Esophagus squamous epithelium (tissue), 5 donors: ENCODE data around the gene LOXL4. TPM values are rescaled to one million over a fixed set of nuclear protein-coding genes. Genes with fewer than 3 reads are reported as not detected.
"Not testable (repeated sequence)": the region's sequence is repeated elsewhere in the genome, so short reads cannot be mapped to it uniquely, and the experiment has no call there.

ENCODE experiments used
- DNase-seq: peaks from one replicate; lab custom pipeline; 2025; lab: John Stamatoyannopoulos, UW
- H3K27ac ChIP-seq, 4 donors: fragments of 200-600 bp; sonication (generic); one replicate each; pipeline ENCODE4 v1.5.1; 2016 to 2019; ENCODE audit warnings: mild to moderate bottlenecking in 1 of 4
- H3K27me3 ChIP-seq, 4 donors: fragments of 200-600 bp; sonication (generic); 1 replicate in 3 of 4; 2 replicates in 1 of 4; pipeline versions ENCODE4 v1.5.1 to v1.6.0; 2017 to 2021; ENCODE audit warnings: antibody characterized with exemption in 1 of 4
- H3K36me3 ChIP-seq, 3 donors: fragments of 200-600 bp; sonication (generic); one replicate each; pipeline ENCODE4 v1.5.1; 2016 to 2019
- H3K4me1 ChIP-seq, 3 donors: fragments of 200-600 bp; sonication (generic); one replicate each; pipeline ENCODE4 v1.5.1; 2017 to 2019
- H3K4me3 ChIP-seq, 4 donors: fragments of 200-600 bp; sonication (generic); 1 replicate in 3 of 4; 2 replicates in 1 of 4; pipeline ENCODE4 v1.5.1; 2016 to 2019; ENCODE audit warnings: mild to moderate bottlenecking in 2 of 4, moderate library complexity in 1 of 4
- H3K9me3 ChIP-seq, 3 donors: fragments of 200-600 bp; sonication (generic); one replicate each; pipeline ENCODE4 v1.5.1; 2016 to 2019
- POLR2A ChIP-seq, 4 donors: fragments of 450-650 bp; IDR thresholded peaks; one replicate each; pipeline ENCODE4 v1.6.1; 2017; ENCODE audit warnings: antibody characterized with exemption in 4 of 4, mild to moderate bottlenecking in 4 of 4, moderate library complexity in 3 of 4
- WGBS, 2 donors: methylation state at CpG; one replicate each; pipeline ENCODE4 v1.1.5; 2018; 5-methylcytosine and 5-hydroxymethylcytosine counted together
- intact Hi-C: fragments of 100-400 bp; cut with DNase I; formaldehyde crosslinking; loops from one replicate; pipeline ENCODE4 v1.15.0; 2022
- total RNA-seq, 4 donors: library from RNA; depleted of rRNA; stranded (reverse); fragments of >200 nt; gene quantifications; one replicate each; pipeline ENCODE4 v1.1.0, GENCODE V29; 2016
- TF ChIP-seq, protein P1 (sequence below), 6 experiments: fragments of 450-650 bp in 4 of 6; fragments of 200-600 bp in 2 of 6; sonication (generic) in 2 of 6; IDR thresholded peaks; one replicate each; pipeline ENCODE4 v1.5.1; 2016 to 2019; ENCODE audit warnings: antibody characterized with exemption in 6 of 6, mild to moderate bottlenecking in 4 of 6, moderate library complexity in 4 of 6
- donor health status: DM: yes; HTN: yes; CAD: no.

The LOXL4 gene
- total RNA-seq, 4 donors from 2014 or later, result 0.19 to 3.5 (median 1.4) TPM

DNA sequence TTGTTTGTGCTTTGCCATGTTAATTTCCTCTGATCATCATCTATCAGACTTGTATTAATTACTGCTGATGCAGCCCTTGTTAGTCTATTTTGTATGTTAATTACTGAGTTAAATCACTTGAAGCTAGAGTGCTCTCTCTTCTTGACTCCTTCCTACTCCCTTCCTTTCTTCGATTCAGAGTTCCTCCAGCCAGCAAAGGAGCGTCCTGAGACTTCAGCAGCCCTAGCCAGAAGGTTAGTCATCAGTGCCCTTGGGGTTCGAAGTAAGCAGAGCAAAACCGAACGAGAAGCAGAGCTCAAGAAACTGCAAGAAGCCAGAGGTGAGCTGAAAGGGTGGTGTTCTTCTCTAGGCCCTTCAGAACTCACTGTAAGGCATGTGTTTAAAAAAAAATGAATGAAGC lies 32.1 kb downstream of the LOXL4 start:
- intact Hi-C loops, result no loop called here
- WGBS, 2 donors, result 25 to 50% methylated on average over 4 of the region's 5 CpGs
- no peaks in the 10 kb centered on the region for H3K27me3 ChIP-seq
- no peak overlapping the region for H3K27ac ChIP-seq
- no peak overlapping the region for H3K4me3 ChIP-seq
- H3K4me1 ChIP-seq, result peaks cover 0 to 13% (median 0%) of the 10 kb centered on the region in 3 donors
- H3K36me3 ChIP-seq, result peaks cover 0 to 86% (median 18%) of the 10 kb centered on the region in 3 donors
- H3K9me3 ChIP-seq, result no peaks in the 10 kb centered on the region
- TF ChIP-seq, protein P1, sequence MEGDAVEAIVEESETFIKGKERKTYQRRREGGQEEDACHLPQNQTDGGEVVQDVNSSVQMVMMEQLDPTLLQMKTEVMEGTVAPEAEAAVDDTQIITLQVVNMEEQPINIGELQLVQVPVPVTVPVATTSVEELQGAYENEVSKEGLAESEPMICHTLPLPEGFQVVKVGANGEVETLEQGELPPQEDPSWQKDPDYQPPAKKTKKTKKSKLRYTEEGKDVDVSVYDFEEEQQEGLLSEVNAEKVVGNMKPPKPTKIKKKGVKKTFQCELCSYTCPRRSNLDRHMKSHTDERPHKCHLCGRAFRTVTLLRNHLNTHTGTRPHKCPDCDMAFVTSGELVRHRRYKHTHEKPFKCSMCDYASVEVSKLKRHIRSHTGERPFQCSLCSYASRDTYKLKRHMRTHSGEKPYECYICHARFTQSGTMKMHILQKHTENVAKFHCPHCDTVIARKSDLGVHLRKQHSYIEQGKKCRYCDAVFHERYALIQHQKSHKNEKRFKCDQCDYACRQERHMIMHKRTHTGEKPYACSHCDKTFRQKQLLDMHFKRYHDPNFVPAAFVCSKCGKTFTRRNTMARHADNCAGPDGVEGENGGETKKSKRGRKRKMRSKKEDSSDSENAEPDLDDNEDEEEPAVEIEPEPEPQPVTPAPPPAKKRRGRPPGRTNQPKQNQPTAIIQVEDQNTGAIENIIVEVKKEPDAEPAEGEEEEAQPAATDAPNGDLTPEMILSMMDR (IDR thresholded peaks at IDR 0.05), result no peak
- TF ChIP-seq POLR2A (IDR thresholded peaks at IDR 0.05), result no peak
- no peak for DNase-seq

DNA sequence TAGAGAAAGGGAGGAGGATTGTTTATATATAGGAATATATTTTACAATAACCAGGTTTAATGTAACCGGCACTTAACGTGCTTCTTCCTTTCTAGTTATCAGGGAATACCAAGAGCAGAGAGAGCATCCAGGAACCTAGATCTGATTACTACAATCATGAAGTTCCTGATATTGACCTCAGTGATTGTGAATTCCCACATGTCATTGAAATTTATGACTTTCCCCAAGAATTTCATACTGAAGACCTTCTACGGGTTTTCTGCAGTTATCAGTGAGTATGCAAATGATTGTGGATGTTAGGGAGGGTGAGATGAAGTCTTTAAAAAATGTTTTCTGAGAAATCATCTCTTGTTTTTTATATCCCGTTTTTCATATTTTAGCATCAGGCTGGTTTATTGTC lies 36.6 kb downstream of the LOXL4 start:
- Histone ChIP-seq H3K36me3 (peaks cover 0 to 42% (median 3%) of the 10 kb centered on the region in 3 donors), H3K27me3 (no peaks in the 10 kb centered on the region), H3K4me1 (peaks cover 0 to 13% (median 0%) of the 10 kb centered on the region in 3 donors), H3K9me3 (peaks cover 0 to 3% (median 0%) of the 10 kb centered on the region in 3 donors), H3K27ac (no peak overlapping the region), H3K4me3 (no peak overlapping the region)
- TF ChIP-seq, protein P1 (IDR thresholded peaks at IDR 0.05), result no peak
- TF ChIP-seq POLR2A (IDR thresholded peaks at IDR 0.05), result no peak
- 94 to 95% methylated on average over 4 of the region's 4 CpGs for WGBS, 2 donors
- intact Hi-C loops, result no loop called here
- DNase-seq, result no peak

DNA sequence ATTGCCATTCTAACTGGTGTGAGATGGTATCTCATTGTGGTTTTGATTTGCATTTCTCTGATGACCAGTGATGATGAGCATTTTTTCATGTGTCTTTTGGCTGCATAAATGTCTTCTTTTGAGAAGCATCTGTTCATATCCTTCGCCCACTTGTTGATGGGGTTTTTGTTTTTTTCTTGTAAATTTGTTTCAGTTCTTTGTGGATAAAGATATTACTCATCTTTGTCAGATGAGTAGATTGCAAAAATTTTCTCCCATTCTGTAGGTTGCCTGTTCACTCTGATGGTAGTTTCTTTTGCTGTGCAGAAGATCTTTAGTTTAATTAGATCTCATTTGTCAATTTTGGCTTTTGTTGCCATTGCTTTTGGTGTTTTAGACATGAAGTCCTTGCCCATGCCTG lies 39.7 kb downstream of the LOXL4 start:
- DNase-seq, H3K4me3 ChIP-seq, H3K9me3 ChIP-seq, intact Hi-C loops, H3K27ac ChIP-seq, H3K27me3 ChIP-seq: not testable (repeated sequence)
- H3K36me3 ChIP-seq, result peaks cover 0 to 18% (median 0%) of the 10 kb centered on the region in 3 donors
- H3K4me1 ChIP-seq, result peaks cover 0 to 15% (median 0%) of the 10 kb centered on the region in 3 donors
- WGBS, 2 donors, result 72 to 100% methylated on average over 1 of the region's 1 CpG

DNA sequence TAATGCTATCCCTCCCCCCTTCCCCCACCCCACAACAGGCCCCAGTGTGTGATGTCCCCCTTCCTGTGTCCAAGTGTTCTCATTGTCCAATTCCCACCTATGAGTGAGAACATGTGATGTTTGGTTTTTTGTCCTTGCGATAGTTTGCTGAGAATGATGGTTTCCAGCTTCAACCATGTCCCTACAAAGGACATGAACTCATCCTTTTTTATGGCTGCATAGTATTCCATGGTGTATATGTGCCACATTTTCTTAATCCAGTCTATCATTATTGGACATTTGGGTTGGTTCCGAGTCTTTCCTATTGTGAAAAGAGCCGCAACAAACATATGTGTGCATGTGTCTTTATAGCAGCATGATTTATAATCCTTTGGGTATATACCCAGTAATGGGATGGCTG lies 40.3 kb downstream of the LOXL4 start:
- H3K4me3 ChIP-seq, H3K9me3 ChIP-seq, H3K27ac ChIP-seq, intact Hi-C loops, DNase-seq, H3K27me3 ChIP-seq: not testable (repeated sequence)
- WGBS, 2 donors, result 100% methylated on average over 3 of the region's 3 CpGs
- Histone ChIP-seq H3K4me1 (peaks cover 0 to 15% (median 0%) of the 10 kb centered on the region in 3 donors), H3K36me3 (peaks cover 0 to 18% (median 0%) of the 10 kb centered on the region in 3 donors)

DNA sequence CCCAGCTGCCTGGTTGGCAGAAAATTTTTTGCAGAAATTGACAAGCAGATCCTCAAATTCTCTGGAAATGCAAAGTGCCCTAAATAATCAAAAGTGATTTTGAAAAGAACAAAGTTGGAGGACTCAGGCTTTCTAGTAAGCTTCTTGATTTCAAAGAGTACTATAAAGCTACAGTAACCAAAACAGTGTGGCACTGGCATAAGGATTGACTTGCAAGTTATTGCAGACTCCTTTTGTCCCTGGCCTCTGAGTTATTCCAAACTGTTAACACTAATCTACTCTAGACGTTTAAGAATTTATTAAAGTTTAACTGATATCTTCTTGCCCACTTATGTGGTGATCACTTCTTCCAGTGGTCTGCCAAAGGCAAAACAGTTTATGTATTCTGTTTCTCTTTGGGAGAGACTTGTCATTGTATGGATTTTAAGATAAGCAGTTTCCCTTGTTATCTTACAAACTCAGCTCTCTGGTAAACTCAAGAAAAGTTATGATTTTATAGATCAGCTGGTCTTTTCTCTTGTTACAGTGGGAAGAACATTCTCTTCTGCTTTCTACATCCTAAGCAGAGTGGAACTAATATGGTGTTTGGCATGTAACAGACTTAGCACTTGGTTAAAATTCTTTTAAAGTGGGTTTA lies 41.4 kb downstream of the LOXL4 start:
- H3K4me1 ChIP-seq, result peaks cover 0 to 15% (median 0%) of the 10 kb centered on the region in 3 donors
- H3K27ac ChIP-seq, result no peak overlapping the region
- TF ChIP-seq, protein P1 (IDR thresholded peaks at IDR 0.05), result no peak
- no peak for TF ChIP-seq POLR2A (IDR thresholded peaks at IDR 0.05)
- whole genome bisulfite sequencing, 2 donors, result 67 to 70% methylated on average over 1 of the region's 1 CpG
- intact Hi-C loops, result no loop called here
- H3K27me3 ChIP-seq, result no peaks in the 10 kb centered on the region
- no peak for DNase-seq
- peaks cover 0 to 8% (median 0%) of the 10 kb centered on the region in 3 donors for H3K36me3 ChIP-seq
- no peak overlapping the region for H3K4me3 ChIP-seq
- peaks cover 0 to 4% (median 0%) of the 10 kb centered on the region in 3 donors for H3K9me3 ChIP-seq

DNA sequence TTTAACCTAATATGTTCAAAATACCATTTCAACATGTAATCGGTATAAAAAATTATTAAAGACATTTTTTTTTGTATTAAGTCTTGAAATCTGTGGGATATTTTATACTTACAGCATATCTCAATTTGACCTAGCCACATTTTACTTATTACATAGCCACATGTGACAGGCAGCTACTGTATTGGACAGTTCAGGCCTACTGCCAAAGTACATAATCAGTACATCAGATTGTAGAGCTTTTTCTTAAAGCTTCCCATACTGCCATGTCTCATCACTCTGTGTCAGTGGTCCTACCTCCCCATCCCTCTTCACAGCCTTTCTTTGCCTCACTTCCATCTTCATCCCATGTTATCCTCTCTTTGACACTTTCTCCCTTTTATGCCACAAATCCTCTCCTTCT lies 43.0 kb downstream of the LOXL4 start:
- Histone ChIP-seq H3K27me3 (no peaks in the 10 kb centered on the region), H3K36me3 (peaks cover 0 to 3% (median 0%) of the 10 kb centered on the region in 3 donors), H3K4me1 (peaks cover 0 to 15% (median 0%) of the 10 kb centered on the region in 3 donors), H3K4me3 (no peak overlapping the region), H3K9me3 (peaks cover 0 to 5% (median under 1%) of the 10 kb centered on the region in 3 donors), H3K27ac (no peak overlapping the region)
- no peak for DNase-seq
- WGBS, 2 donors, result 79 to 88% methylated on average over 1 of the region's 1 CpG
- intact Hi-C loops, result no loop called here
- TF ChIP-seq, protein P1 (IDR thresholded peaks at IDR 0.05), result no peak
- no peak for TF ChIP-seq POLR2A (IDR thresholded peaks at IDR 0.05)
